ENCODE data around the gene BRCC3. TPM values are rescaled to one million over a fixed set of nuclear protein-coding genes. Genes with fewer than 3 reads are reported as not detected.
A peak's percentile ranks its signal among the peaks of the same experiment; 100 is the strongest.

The BRCC3 gene
- total RNA-seq (2014; rRNA removed; shearing (Covaris generic)): 10.1 and 10.7 TPM in 2 replicates

- peak; percentile 89 for DNase-seq (ENCODE audit: low read depth)
Measured at GRCh38 chrX:155070975-155071693, at the start of gene BRCC3, which contains the start of the genes CMC4 and MTCP1. Gene BRCC3 (plus strand): TSS chrX:155071508. CDS start chrX:155071528, 20 bp downstream. Gene CMC4 (minus strand): TSS chrX:155071136. CDS start chrX:155064023, 7,113 bp downstream. Gene MTCP1 (minus strand): TSS chrX:155071136. CDS start chrX:155066010, 5,126 bp downstream.

DNA sequence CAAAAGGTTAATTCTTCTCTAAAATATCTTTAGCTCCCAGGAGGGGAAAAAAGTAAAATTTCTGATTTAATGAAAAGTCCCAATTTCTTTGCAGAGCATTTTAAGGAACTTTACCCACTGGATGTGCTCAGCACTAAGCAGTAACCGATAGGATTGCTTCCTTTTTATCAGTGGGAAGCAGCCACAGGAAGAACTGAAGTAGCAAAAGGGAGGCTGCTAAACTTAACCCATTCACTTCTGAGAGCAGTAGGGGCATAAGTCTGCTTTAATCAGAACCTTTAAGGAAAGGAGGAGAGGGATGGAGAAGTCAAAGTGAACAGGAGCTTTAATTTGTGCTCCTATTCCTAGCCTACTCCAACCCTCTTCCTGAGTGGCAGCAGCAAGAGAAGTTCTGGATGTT lies 48.7 kb upstream of the BRCC3 start, which contains the start of gene F8:
TSS of gene F8 (minus strand) at position 139 of the 400 bp plus-strand sequence. CDS start 171 bp downstream, outside the sequence.
- no peak for DNase-seq (ENCODE audit: low read depth)

- DNase-seq (ENCODE audit: low read depth): no peak
Measured at GRCh38 chrX:155023907-155024833, 47.1 kb upstream of the BRCC3 start.

DNA sequence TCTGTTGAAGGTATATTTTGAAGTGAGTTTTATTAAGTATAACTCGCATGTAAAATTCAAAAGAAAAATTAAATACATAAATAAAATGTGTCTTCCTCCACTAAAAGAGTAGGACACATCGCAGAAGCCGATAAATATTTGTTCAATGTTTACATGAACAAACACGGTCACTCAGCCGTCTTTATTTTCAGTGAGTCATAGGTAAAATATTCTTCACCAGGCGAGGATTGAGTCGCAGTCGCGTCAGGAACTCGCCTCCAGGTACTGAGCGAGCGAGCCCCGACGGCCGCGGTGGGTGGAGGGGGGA lies 44.9 kb upstream of the BRCC3 start:
- DNase-seq (ENCODE audit: low read depth): no peak

DNA sequence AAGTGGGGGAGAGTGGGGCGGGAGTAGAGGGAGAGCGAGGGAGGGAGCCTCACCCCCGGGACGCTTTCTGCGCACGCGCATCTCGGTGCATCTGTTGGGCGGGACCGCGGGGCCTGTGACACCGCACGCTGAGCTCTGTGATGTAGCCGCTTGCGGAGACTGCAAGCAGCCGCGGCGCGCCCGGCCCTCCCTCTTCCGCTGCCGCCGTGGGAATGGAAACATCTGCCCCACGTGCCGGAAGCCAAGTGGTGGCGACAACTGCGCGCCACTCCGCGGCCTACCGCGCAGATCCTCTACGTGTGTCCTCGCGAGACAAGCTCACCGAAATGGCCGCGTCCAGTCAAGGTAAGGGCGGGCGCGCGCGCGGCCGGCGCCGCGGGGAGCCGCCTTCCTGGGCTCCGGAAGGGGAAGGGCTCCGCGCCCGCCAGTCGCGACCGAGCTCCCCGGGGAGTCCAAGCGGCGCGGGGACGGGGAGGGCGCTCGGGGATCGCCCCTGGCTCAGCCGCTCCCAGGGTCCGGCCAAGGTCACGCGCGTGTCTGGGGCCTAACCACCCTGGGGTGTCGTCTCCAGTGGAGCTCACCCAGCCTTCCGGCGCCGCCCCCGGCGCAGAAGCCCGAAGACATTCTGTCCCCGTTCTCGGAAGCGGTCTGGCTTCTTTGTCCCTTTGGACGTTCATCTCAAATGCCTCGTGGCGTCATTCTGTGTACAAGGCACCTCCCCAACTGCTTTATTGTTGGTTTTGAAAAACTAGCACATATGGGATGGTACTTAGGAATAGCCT lies 44.4 kb upstream of the BRCC3 start, which contains the start of gene FUNDC2:
TSS of gene FUNDC2 (plus strand) at position 118 of the 782 bp plus-strand sequence. CDS start at position 213, 95 bp downstream.
- DNase-seq (ENCODE audit: low read depth): peak; percentile 94

DNA sequence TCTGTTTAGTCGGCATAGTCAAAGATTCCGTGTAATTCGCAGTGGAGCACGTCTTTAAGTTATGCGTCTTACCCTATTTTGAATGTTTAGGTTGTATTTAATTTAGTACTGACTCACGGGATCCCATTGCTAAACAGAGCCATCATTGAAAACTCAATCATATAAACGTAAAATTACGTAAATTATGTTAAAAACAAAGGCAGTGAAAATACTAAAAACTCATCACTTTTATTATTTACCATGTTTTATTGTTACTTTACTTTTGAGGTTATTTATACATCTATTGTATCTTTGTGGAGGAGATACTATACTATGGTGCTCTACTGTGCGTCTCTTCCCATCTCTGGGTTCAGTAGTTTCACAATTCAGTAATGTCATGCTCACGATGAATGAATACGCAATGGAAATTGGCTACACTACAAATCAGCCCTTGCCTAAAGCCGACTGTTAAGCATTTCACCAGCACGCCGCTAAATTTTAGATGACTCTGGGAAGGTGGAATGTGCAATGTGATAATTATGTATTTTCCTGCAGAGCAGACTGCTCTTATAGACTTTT lies 43.7 kb upstream of the BRCC3 start:
- DNase-seq (ENCODE audit: low read depth): peak; percentile 30

GRCh38 chrX:155028129-155028528 lies 43.2 kb upstream of the BRCC3 start:
- no peak for DNase-seq (ENCODE audit: low read depth)

DNA sequence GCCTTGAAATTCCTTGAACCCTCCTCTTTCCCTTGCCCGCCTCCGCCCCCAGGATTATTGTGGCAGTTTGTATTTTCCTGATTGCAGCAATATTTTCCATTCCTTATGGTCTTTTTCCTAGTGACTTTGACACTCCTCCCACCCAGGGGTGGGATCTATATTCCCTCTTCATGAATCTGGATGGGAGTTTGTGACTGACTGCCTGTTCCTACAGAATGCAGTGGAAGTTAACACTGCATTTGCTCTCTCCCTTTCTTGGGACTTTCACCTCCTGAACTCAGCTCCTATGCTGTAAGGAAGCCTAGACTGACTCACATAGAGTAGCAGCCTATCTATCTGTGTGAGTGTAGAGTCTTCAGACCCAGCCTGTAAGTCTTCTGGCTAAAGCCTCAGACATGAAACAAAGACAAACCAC lies 42.4 kb upstream of the BRCC3 start:
- peak; percentile 1 for DNase-seq (ENCODE audit: low read depth)

DNA sequence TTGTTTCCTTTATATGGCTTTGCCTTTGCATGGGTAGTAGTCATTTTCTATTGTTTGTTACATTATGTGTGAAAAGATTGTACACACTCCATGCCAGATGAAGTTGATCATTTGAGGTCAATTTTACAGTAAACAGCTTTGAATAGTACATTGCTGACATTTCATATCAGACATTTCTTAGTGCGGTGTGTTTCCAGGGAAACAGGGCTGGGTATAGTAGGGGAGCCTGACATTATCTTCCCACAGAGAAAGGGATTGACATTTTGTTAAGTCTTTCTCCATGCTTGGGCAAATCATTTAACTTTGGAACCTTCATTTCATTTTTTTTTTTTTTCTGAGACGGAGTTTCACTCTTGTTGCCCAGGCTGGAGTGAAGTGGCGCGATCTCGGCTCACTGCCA lies 39.7 kb upstream of the BRCC3 start:
- DNase-seq (ENCODE audit: low read depth): no peak

DNA sequence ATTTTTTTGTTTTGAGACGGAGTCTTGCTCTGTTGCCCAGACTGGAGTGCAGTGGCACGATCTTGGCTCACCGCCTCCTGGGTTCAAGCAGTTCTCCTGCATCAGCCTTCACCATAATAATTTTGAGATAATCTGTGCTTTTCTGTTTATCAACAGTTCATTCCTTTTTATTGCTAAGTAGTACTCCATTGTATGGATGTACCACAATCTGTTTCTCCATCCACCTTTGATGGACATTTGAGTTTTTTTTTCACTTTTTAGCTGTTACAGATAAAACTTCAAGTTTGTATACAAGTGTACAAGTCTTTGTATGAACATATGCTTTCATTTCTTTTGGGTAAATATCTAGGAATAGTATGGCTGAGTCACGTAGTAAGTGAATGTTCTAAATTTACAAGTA lies 35.6 kb upstream of the BRCC3 start:
- DNase-seq (ENCODE audit: low read depth): no peak

DNA sequence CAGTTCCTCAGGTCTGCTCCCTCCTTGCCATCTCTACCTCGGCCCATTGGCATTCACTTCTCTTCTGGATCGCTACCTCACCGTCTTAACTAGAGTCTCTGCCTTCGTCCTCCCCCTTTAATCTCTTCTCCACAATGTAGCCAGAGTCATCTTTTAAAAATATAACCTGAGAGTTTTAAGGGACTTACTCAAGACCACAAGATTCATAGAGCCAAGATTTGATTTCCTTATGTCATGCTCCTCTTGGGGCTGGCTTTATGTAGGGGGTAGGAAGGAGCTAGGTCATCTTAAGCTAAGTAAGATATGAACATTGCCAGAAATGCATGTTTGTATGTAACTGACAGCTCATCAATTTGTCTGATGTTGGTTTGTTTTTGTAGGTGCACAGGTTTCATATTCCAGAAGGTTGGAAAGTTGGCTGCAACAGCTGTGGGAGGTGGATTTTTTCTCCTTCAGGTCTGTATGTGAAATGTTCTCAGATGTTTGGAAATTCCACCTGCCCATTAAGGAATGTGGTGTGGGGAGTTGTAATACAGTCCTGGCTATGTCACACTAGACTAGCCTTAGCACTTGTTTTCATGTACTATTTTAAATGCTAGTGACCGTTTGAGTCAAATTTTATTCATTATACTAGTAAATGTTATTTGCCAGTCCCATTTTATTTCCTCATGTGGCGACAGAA lies 25.0 kb upstream of the BRCC3 start:
- no peak for DNase-seq (ENCODE audit: low read depth)

DNA sequence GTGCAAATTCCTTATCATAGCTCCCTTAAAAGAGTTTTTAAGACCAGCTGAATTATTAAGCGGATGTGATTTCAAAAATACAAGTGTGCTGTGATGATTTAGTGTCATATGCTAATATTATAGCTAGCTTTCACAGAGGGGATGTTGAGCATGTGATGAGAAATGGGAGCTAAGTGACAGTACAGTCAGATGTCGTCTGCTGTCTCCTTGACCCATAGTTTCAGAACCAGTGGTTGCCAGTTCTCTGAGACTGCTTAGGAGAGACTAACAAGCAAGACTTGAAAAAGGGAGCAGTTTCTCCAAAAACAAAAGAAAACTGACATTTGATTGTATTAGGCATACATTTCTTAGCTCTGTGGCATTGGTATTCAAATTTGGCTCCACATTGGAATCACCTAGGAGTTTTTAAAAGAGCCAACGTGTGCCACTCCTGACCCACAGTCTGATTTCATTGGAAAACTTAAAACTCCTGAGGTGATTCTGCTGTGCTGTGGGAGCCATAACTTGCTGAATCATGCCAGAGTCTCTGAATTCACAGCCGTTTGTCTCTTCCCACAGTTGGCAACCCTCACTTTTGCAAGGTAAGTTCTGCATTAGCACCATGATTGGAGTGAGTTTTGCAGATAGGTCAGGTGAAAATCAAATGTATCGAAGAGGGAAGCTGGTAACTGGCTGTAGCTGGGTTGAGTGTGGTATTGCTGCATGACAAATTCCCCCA lies 24.3 kb upstream of the BRCC3 start:
- DNase-seq (ENCODE audit: low read depth): no peak

DNA sequence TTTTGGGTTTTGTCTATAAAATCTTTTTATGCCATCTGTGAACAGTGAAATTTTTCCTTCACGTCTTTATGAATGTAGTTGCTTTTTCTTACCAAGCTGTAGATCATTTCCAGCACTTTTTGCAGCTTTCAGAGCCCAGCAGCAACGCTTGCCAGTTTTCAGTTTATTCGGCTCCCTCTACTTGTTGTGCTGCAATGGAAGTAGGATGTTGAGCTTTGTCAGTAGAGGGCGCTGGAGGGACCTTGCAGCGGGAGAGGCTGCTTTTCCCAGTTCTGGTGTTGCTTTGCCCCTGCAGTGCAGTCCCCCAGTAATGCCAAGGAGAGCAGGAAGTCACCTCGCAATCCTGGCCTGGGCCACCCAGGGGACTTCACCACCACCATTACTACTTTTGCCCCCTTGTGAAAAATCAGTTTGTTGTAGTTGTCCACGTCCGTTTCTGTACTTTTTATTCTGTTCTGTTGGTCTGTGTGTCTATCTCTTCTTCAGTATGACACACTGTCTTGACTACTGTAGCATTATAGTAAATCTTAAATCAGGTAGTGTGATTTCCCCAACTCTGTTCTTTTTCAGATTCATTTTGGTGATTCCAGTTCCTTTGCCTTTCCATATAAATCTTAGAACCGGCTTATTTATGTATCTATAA lies 22.2 kb upstream of the BRCC3 start:
- peak; percentile 44 for DNase-seq (ENCODE audit: low read depth)

GRCh38 chrX:155052738-155053498 lies 18.4 kb upstream of the BRCC3 start:
- no peak for DNase-seq (ENCODE audit: low read depth)

GRCh38 chrX:155053656-155054055 lies 17.7 kb upstream of the BRCC3 start:
- no peak for DNase-seq (ENCODE audit: low read depth)

DNA sequence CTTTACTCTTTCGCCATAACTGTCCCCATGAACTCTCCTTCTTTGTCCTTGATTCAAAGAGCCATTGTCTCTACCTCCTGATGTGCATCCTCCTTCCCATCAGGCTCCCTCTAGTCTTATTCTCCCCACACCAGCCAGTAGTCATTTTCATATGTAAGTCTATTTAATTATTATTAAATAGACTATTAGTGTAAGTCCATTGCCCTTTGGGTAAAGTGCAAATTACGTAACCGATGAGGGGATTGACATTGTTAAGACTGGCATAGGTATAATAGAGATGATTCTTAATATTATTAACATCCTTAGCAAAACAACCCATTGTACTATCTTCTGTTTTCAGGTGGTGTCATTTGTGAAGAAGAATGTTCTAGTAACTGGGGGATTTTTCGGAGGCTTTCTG lies 17.1 kb upstream of the BRCC3 start:
- DNase-seq (ENCODE audit: low read depth): no peak

DNA sequence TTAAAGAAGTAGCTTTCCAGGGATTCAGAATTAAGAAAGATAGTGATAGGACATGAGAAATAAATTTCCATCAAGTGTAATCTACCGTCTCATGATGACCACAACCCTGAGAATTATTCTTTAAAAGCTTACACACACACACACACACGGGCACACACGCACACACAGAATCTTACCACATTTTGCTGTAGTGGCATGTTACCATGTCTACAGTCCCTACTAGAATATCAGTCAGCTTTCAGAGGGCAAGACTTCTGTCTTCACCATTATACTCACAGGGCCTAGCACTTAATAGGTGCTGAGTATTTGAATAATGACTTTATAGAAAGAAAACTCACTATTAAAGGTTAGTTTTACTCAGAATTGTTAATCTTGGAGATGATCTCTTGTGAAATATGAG lies 15.8 kb upstream of the BRCC3 start:
- DNase-seq (ENCODE audit: low read depth): no peak

- no peak for DNase-seq (ENCODE audit: low read depth)
Measured at GRCh38 chrX:155056471-155056870, 14.8 kb upstream of the BRCC3 start.

All from Daoy (cell line).